Measurements from ENCODE around the gene CDAN1.

DNA sequence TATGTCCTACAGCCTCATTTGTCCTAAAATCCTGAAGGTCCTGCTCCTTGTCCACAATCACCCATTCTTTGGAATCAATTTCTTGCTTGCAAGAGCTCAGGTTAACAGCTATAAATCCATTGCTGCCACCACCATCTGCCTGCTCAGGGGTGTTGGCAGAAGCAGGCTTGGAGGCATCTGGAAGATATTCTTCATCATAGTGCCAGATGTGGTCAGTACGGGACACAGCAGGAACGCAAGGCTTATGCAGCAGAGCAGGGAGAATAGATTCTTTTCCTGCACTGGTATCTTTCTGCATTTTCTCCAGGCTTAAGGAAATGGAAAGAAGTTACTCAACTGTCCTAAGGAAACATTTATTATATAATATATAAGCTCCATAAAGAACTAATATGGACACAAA lies 38.5 kb upstream of the CDAN1 start:
- no peak for TF ChIP-seq POLR2A (IDR thresholded peaks at IDR 0.05)
- TF ChIP-seq, protein P1, sequence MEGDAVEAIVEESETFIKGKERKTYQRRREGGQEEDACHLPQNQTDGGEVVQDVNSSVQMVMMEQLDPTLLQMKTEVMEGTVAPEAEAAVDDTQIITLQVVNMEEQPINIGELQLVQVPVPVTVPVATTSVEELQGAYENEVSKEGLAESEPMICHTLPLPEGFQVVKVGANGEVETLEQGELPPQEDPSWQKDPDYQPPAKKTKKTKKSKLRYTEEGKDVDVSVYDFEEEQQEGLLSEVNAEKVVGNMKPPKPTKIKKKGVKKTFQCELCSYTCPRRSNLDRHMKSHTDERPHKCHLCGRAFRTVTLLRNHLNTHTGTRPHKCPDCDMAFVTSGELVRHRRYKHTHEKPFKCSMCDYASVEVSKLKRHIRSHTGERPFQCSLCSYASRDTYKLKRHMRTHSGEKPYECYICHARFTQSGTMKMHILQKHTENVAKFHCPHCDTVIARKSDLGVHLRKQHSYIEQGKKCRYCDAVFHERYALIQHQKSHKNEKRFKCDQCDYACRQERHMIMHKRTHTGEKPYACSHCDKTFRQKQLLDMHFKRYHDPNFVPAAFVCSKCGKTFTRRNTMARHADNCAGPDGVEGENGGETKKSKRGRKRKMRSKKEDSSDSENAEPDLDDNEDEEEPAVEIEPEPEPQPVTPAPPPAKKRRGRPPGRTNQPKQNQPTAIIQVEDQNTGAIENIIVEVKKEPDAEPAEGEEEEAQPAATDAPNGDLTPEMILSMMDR (IDR thresholded peaks at IDR 0.05): no peak

All from stomach (tissue), 4 donors.